HG02973 (cell line): Measurements from ENCODE around the gene CRIP1.

Experiments used
- ATAC-seq: cut with Tn5 transposase; IDR thresholded peaks from one replicate; pipeline ENCODE4 v1.9.1; 2021; ENCODE audit warnings: moderate library complexity; ENCODE audit not compliant: unreplicated experiment

CRIP1 gene

GRCh38 chr14:105492031-105492970 lies 5.6 kb downstream of the CRIP1 start:
- no peak for ATAC-seq

GRCh38 chr14:105492971-105493871 lies 6.5 kb downstream of the CRIP1 start:
- no peak for ATAC-seq

GRCh38 chr14:105493921-105494605 lies 7.4 kb downstream of the CRIP1 start:
- no peak for ATAC-seq

- ATAC-seq = no peak
Measured at GRCh38 chr14:105494606-105494929, 7.9 kb downstream of the CRIP1 start.

- ATAC-seq = no peak
Measured at GRCh38 chr14:105495101-105495989, 8.7 kb downstream of the CRIP1 start.

- no peak for ATAC-seq
Measured at GRCh38 chr14:105495990-105496830, 9.5 kb downstream of the CRIP1 start.

- ATAC-seq = no peak
Measured at GRCh38 chr14:105496831-105497591, 10.3 kb downstream of the CRIP1 start.

- no peak for ATAC-seq
Measured at GRCh38 chr14:105497671-105498429, 11.2 kb downstream of the CRIP1 start.

GRCh38 chr14:105498430-105499255 lies 12.0 kb downstream of the CRIP1 start:
- no peak for ATAC-seq

- no peak for ATAC-seq
Measured at GRCh38 chr14:105499256-105500035, 12.8 kb downstream of the CRIP1 start.

GRCh38 chr14:105500036-105500725 lies 13.5 kb downstream of the CRIP1 start:
- ATAC-seq = no peak

- ATAC-seq = no peak
Measured at GRCh38 chr14:105500726-105501101, 14.0 kb downstream of the CRIP1 start.

GRCh38 chr14:105501504-105502291 lies 15.0 kb downstream of the CRIP1 start:
- no peak for ATAC-seq

GRCh38 chr14:105502446-105503295 lies 16.0 kb downstream of the CRIP1 start:
- ATAC-seq = no peak
